GM21825 (cell line): ENCODE data around the gene F7.

ENCODE experiments used
- ATAC-seq: cut with Tn5 transposase; IDR thresholded peaks from one replicate; pipeline ENCODE4 v1.9.1; 2021; ENCODE audit warnings: mild to moderate bottlenecking, moderate library complexity; ENCODE audit not compliant: unreplicated experiment

Gene F7

DNA sequence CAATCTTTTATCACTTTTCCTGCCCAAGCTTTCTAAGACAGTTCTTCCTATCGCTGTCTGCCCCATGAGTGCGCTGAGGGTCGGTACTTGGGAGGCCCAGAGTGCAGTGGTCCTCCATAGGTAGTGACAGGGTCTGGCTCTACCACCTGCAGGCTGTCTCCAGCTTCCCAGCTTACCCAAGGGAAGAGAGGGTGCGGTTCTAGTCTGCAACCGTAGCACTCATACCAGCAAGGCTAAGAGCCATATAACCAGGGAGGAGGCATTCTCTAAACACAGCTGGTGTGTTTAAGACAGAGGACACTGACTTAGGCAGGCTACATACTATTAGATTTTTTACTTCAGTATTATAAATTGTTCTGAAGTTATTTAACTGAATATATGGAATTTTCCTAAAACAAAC, 61.1 kb downstream of the F7 start:
- ATAC-seq, result no peak

DNA sequence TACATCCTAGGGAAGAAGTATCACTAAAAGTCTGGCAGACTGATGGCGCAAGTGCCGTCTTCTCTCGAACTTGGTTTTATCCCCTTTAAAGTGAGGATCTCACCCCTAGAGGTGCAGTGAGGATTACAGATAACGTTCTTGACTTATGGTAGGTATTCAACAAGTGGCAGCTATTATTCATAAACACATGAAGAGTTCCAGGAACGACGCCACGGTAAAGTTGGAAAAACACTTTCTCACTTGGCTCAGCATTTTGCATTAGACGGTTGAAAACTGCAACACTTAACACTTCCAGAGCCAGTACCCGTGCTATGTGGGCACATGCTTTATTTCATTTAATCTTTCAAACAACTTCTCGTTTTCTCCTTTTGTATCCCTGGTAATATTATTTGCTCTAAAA, 61.6 kb downstream of the F7 start:
- ATAC-seq, result no peak

DNA sequence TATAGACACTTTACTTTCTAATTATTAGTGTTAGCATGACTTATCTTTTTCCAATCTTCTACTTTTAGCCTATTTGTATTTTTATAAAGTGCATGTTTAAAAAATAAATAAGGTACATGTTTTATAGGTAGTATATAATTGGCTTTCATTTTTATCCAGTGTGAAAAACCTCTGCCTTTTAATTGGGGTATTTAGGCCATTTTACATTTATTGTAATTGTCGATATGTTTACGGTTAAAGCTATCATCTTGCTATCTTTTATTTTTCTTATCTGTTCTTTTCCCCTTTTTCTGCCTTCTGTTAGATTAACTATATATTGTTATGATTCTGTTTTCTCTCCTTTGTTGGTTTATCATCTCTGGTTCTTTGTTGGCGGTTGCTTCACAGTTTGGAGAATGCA, 62.0 kb downstream of the F7 start:
- ATAC-seq, result no peak

DNA sequence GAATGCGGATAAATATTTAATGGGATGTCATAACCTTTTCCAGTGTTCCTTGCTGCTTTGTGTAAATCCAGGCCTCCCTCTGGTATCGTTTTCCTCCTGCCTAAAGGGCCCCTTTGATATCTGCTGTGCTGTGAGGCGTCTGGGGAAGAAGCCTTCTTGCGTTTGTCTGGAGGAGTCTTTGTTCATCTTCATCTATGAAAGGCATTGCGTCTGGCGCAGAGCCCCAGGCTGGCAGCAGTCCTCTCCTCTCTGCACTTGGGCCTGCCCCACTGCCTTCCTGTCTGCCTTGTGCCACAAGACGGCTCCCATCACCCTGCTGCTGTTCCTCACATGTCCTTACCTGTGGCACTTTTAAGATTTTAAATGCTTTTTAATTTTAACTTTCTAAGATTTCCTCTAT, 62.6 kb downstream of the F7 start:
- no peak for ATAC-seq

DNA sequence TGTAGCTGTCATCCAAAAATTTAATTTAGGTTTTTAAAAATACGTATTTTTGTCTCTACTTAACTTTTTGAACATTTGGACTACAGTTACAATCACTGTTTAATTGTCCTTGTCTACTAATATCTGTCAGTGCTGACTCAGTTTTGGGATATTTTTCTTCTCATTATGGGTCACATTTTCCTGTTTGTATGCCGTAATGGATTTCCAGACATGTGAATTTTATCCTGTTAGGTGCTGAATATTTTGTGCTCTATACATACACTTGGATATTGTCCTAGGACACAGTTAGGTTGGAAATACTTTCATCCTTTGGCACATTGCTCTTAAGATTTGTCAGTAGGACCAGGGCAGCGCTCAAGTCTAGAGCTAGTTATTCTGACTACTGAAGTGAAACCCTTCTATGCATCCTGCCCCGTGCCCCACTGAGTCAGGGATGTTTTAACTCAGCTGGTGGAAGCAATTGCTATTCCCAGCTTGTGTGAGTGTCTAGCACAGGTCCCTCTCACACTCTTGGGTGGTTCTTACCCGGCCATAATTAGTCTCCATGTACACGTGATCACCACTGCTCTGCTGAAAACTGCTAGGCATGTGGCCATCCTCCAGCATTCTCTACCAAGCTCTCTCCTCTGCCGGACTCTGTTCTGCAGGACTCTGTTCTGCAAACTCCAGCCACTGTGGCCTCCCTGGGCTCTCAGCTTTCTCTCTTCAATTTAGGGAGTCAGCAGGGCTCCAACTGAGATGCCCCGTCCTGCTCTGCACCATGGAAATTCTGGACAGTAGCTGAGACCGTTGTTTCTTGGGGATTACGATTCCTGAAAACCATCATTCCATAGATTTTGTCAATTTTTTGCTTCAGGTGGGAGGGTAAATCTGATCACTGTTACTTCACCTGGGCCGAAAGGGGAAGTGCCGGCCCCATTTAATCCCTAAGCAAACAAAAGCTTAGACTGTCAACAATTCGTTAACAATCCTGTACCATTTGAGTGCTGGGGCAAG, 64.0 kb downstream of the F7 start:
- ATAC-seq, result no peak
